GM19023 (cell line): ENCODE results near the gene CENPA.
"Not testable (repeated sequence)": the region's sequence is repeated elsewhere in the genome, so short reads cannot be mapped to it uniquely, and the experiment has no call there.

Experiments
- ATAC-seq: cut with Tn5 transposase; IDR thresholded peaks from one replicate; pipeline ENCODE4 v1.9.1; 2021; ENCODE audit warnings: mild to moderate bottlenecking, moderate library complexity; ENCODE audit not compliant: unreplicated experiment

CENPA gene

GRCh38 chr2:26785431-26786206, at the start of gene CENPA:
Gene CENPA, plus strand, starts transcription at chr2:26786056. Its CDS starts 141 bp downstream, at chr2:26786197.
- peak; percentile 99 for ATAC-seq

GRCh38 chr2:26737221-26737620, 48.6 kb upstream of the CENPA start:
- ATAC-seq, result no peak

GRCh38 chr2:26738481-26738880, 47.4 kb upstream of the CENPA start:
- ATAC-seq, result no peak

GRCh38 chr2:26739514-26739913, 46.3 kb upstream of the CENPA start:
- no peak for ATAC-seq

- ATAC-seq, result no peak
These were observed 45.5 kb upstream of the CENPA start for GRCh38 chr2:26740346-26740745.

GRCh38 chr2:26740890-26741302, 45.0 kb upstream of the CENPA start:
- no peak for ATAC-seq

GRCh38 chr2:26742048-26742770, 43.6 kb upstream of the CENPA start:
- ATAC-seq, result no peak

GRCh38 chr2:26743852-26744251, 42.0 kb upstream of the CENPA start:
- ATAC-seq, result no peak

- ATAC-seq, result no peak
These were observed 40.9 kb upstream of the CENPA start for GRCh38 chr2:26744953-26745352.

GRCh38 chr2:26745609-26746327, 40.1 kb upstream of the CENPA start:
- no peak for ATAC-seq

- ATAC-seq, result no peak
These were observed 38.9 kb upstream of the CENPA start for GRCh38 chr2:26746934-26747333.

GRCh38 chr2:26749787-26750420, 36.0 kb upstream of the CENPA start:
- not testable (repeated sequence) for ATAC-seq

- not testable (repeated sequence) for ATAC-seq
These were observed 35.4 kb upstream of the CENPA start for GRCh38 chr2:26750467-26750866.

GRCh38 chr2:26752656-26753055, 33.2 kb upstream of the CENPA start:
- no peak for ATAC-seq

GRCh38 chr2:26754539-26754938, 31.3 kb upstream of the CENPA start:
- no peak for ATAC-seq

- ATAC-seq, result no peak
These were observed 30.7 kb upstream of the CENPA start for GRCh38 chr2:26754972-26755670.

- no peak for ATAC-seq
These were observed 29.5 kb upstream of the CENPA start for GRCh38 chr2:26756337-26756736.

- ATAC-seq, result no peak
These were observed 27.7 kb upstream of the CENPA start for GRCh38 chr2:26757873-26758789.

- ATAC-seq, result no peak
These were observed 27.0 kb upstream of the CENPA start for GRCh38 chr2:26758790-26759321.
